Mammary epithelial cell (primary cell): Measurements from ENCODE around the gene RAE1.

Experiments
- CTCF ChIP-seq, 2 donors: IDR thresholded peaks in 1 of 2; conservative IDR thresholded peaks in 1 of 2; 2 replicates each; pipeline ENCODE4 v1.5.1; 2011 to 2012; ENCODE audit warnings: inconsistent platforms in 2 of 2, low read length in 2 of 2, mild to moderate bottlenecking in 2 of 2, control low read depth in 1 of 2, low read depth in 1 of 2; ENCODE audit not compliant: insufficient read depth in 1 of 2; ENCODE audit errors: extremely low read depth in 1 of 2
- EZH2 ChIP-seq: IDR thresholded peaks from 2 replicates; pipeline ENCODE4 v1.6.1; 2012; ENCODE audit warnings: low read length, inconsistent platforms, borderline replicate concordance

- TF ChIP-seq CTCF (conservative IDR thresholded peaks at IDR 0.05 in 1 of 2, IDR thresholded peaks at IDR 0.05 in 1 of 2; ENCODE audit: extremely low read depth in 1 of 2, insufficient read depth in 1 of 2, low read depth in 1 of 2, low read length in 2 of 2) (no peak), EZH2 (no peak)
Measured at GRCh38 chr20:57426271-57426689, 75.2 kb downstream of the RAE1 start.
